ENCODE measurements around the gene CNNM1.

GRCh38 chr10:99365736-99366135 is 36.6 kb downstream of the CNNM1 start:
- TF ChIP-seq, protein P1, sequence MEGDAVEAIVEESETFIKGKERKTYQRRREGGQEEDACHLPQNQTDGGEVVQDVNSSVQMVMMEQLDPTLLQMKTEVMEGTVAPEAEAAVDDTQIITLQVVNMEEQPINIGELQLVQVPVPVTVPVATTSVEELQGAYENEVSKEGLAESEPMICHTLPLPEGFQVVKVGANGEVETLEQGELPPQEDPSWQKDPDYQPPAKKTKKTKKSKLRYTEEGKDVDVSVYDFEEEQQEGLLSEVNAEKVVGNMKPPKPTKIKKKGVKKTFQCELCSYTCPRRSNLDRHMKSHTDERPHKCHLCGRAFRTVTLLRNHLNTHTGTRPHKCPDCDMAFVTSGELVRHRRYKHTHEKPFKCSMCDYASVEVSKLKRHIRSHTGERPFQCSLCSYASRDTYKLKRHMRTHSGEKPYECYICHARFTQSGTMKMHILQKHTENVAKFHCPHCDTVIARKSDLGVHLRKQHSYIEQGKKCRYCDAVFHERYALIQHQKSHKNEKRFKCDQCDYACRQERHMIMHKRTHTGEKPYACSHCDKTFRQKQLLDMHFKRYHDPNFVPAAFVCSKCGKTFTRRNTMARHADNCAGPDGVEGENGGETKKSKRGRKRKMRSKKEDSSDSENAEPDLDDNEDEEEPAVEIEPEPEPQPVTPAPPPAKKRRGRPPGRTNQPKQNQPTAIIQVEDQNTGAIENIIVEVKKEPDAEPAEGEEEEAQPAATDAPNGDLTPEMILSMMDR (conservative IDR thresholded peaks at IDR 0.05), result no peak
- no peak for TF ChIP-seq ZFX (IDR thresholded peaks at IDR 0.05)

Data from C4-2B (cell line).